ENCODE results near the gene PSEN1.

DNA sequence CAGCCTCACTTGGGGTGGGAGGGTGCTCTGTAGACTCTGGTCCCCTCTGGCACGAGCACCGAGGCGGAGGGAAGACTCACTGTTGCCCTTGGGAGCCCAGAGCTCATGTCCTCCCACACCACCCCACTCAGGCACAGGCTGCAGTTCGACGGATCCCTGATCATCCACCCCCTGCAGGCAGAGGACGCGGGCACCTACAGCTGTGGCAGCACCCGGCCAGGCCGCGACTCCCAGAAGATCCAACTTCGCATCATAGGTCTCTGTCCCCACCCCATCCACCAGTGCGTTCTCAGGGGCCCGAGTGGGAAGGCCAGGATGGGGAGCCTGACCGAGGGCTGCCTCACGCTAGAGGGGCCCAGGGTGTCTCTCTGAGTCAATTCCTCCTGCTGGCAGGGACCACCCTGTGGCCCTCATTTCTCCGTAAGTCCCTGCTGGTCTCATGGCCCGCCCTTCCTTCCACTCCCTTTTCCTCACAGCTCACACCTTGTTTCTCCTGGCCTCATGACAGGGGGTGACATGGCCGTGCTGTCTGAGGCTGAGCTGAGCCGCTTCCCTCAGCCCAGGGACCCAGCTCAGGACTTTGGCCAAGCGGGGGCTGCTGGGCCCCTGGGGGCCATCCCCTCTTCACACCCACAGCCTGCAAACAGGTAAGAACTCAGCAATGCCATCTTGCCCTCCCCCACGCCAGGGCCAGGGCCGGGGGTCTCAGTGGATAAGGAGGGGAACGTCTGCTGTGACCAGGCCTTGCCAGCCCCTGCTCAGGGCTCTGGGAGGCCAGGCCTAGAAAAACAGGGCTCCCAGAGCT is 128.0 kb downstream of the PSEN1 start:
- TF ChIP-seq GABPA (IDR thresholded peaks at IDR 0.05; ENCODE audit: low read depth) (no peak), REST (IDR thresholded peaks at IDR 0.05; ENCODE audit: insufficient replicate concordance, low read depth) (no peak)
- TF ChIP-seq, protein P1, sequence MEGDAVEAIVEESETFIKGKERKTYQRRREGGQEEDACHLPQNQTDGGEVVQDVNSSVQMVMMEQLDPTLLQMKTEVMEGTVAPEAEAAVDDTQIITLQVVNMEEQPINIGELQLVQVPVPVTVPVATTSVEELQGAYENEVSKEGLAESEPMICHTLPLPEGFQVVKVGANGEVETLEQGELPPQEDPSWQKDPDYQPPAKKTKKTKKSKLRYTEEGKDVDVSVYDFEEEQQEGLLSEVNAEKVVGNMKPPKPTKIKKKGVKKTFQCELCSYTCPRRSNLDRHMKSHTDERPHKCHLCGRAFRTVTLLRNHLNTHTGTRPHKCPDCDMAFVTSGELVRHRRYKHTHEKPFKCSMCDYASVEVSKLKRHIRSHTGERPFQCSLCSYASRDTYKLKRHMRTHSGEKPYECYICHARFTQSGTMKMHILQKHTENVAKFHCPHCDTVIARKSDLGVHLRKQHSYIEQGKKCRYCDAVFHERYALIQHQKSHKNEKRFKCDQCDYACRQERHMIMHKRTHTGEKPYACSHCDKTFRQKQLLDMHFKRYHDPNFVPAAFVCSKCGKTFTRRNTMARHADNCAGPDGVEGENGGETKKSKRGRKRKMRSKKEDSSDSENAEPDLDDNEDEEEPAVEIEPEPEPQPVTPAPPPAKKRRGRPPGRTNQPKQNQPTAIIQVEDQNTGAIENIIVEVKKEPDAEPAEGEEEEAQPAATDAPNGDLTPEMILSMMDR (IDR thresholded peaks at IDR 0.05; ENCODE audit: insufficient read depth, low read length), result no peak

All from HL-60 (cell line).